Measurements from ENCODE around the gene PCED1B. TPM values are rescaled to one million over a fixed set of nuclear protein-coding genes. Genes with fewer than 3 reads are reported as not detected.

The PCED1B gene
- total RNA-seq, 1 donor = 10.0 TPM

- peaks cover 30% of the 10 kb centered on the region for H3K4me1 ChIP-seq (ENCODE audit: insufficient read depth, low read length)
- no peak overlapping the region for H3K4me3 ChIP-seq (ENCODE audit: low read length)
- no peaks in the 10 kb centered on the region for H3K9me3 ChIP-seq (ENCODE audit: low read depth, low read length)
- peaks cover 6% of the 10 kb centered on the region for H3K27me3 ChIP-seq (ENCODE audit: insufficient read depth, low read length)
Measured at GRCh38 chr12:47078086-47078395, 1.4 kb upstream of the PCED1B start.

DNA sequence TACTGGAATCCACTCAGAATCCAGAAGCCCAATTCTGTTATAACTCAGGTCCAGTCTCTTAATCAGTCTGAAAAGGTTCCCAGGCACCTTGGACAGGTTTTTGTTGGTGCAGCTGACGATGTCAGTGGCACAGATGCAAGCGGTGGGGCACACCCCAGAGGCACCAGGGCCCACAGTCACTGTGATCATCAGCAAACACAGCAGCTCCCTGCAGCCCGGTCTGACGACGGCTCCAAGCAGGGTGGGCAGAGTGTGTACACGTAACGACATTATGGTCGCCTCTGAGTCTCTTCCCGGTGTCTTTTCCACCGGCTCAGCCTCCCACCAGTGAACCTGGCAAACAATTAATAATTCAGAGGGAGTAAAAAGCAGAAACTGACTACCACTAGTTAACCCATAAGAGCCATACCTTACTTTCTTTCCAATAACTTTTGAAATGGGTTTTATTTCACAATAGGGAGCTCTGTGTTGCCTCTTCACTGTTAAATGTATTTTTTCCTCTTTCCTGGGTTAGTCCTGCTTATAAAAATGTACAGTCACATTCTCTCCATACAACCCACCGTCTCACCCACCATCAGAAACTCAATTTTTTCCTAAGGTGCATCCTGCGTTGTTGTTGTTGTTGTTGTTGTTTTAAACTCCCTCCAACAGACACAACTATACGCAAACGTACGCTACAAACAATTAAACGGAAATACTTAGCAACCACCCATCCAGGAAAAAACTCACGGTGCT is 521 bp upstream of the PCED1B start:
- Histone ChIP-seq H3K4me3 (ENCODE audit: low read length) (peak overlapping the region; percentile 66), H3K4me1 (ENCODE audit: insufficient read depth, low read length) (peaks cover 37% of the 10 kb centered on the region), H3K9me3 (ENCODE audit: low read depth, low read length) (no peaks in the 10 kb centered on the region), H3K27me3 (ENCODE audit: insufficient read depth, low read length) (peaks cover 6% of the 10 kb centered on the region)

DNA sequence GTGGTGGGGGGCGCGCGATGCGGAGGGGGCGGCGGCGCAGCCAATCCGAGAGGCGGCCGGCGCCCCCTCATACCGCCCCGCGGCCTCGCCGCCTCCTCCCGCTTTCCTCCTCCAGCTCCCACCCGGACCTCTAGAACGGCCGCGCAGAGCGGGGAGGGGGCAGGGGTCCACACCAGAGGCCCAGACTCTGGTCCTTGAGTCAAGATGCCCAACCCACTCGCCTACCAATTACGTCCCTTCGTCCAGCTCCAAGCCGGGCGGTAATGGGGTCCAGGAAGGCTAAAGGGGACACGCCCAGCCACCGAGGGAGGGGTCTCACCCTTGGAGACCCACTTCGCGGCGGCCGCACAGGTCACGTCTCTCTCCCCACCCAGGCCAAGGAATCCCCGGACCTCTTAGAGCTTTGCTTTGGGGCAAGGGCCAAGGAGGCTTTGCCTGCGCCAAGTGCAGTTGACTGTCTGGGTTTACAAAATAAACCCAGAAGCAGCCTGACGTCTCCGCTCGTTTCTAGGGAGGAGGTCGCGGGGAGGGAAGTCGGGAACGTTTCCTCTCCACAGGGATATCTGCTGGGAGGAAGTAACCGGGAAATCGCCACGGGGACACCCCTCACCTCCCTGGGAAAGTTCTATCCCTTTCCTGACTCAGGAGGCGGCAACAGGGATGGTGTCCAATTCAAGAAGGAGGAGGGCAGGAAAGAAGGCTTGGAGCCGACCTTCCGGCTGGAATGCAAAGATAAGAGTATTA is 732 bp downstream of the PCED1B start:
- Histone ChIP-seq H3K4me1 (ENCODE audit: insufficient read depth, low read length) (peaks cover 46% of the 10 kb centered on the region), H3K4me3 (ENCODE audit: low read length) (peak overlapping the region; percentile 66), H3K27me3 (ENCODE audit: insufficient read depth, low read length) (peaks cover 6% of the 10 kb centered on the region), H3K9me3 (ENCODE audit: low read depth, low read length) (no peaks in the 10 kb centered on the region)

GRCh38 chr12:47080725-47081502 is 1.5 kb downstream of the PCED1B start:
- peaks cover 6% of the 10 kb centered on the region for H3K27me3 ChIP-seq (ENCODE audit: insufficient read depth, low read length)
- peaks cover 51% of the 10 kb centered on the region for H3K4me1 ChIP-seq (ENCODE audit: insufficient read depth, low read length)
- H3K4me3 ChIP-seq (ENCODE audit: low read length) = peak overlapping the region; percentile 66
- no peaks in the 10 kb centered on the region for H3K9me3 ChIP-seq (ENCODE audit: low read depth, low read length)

DNA sequence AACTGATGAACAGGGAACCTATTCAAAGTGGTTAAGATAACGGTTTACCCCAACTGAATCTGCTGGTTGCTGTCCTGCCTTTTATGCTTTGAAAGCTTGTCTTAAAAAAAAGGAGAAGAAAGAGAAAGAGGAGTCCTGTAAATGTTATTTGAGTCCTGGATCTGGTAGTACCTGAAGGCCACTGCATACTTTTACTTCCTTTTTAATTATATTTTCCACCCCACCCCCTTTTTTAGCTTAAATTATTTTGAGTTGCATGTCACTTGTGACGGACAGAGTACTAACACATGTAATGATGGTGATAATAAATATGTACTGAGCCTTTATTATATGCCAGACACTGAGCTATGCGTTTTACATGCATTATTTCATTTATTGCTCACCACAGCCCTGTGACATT is 2.9 kb downstream of the PCED1B start:
- no peak overlapping the region for H3K4me3 ChIP-seq (ENCODE audit: low read length)
- no peaks in the 10 kb centered on the region for H3K9me3 ChIP-seq (ENCODE audit: low read depth, low read length)
- H3K27me3 ChIP-seq (ENCODE audit: insufficient read depth, low read length) = peaks cover 6% of the 10 kb centered on the region
- peaks cover 54% of the 10 kb centered on the region for H3K4me1 ChIP-seq (ENCODE audit: insufficient read depth, low read length)

DNA sequence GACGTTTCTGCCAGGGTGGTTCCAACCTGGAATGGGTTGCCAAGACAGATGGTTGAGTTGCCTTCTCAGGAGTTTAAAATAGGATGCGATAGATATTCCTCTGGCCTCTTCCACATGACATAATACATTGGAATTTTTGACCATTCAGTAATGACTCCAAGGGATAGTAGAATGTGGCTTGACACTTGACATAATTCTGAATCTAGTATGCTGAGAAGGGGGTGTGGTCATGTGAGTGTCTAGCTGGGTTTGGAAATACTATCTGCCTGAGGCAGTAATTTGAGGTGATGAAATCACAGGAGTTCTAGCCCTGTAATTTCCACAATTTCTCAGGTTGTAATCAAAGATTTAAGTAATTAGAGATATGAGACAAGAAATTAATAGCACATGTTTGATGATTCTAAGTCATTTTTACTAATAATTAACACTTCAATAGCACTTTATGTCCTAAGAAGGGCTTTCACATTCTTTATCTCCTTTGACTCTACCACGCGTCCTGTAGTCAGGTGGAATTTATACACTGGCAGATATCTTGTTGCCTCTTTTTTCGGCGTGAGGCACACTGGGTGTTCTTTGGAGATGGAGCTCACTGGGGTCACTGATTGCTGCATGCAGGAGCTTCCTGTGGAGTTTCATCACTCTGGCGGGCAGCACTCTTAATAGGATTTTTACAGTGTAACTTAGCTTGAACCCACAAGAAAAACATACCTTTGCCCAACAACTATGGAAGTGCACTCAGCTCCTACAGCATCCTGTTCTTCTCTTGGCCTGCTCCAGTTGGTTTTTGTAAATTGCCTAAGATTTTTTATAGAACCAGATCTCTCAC is 3.6 kb downstream of the PCED1B start:
- H3K4me3 ChIP-seq (ENCODE audit: low read length) = no peak overlapping the region

DNA sequence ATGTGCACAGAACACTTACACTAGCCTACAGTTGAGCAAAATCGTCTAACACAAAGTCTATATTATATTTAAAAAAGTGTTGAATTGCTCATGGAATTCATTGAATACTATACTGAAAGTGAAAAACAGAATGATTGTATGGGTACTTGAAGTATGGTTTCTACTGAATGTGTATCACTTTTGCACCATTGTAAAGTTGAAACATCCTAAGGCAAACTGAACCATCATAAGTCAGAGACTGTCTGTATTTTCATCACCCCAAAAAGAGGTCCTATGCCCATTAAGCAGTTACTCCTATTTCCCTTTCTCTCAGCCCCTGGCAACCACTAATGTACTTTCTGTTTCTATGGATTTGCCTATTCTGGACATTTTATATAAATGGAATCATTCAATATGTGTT is 4.8 kb downstream of the PCED1B start:
- Histone ChIP-seq H3K4me3 (ENCODE audit: low read length) (no peak overlapping the region), H3K4me1 (ENCODE audit: insufficient read depth, low read length) (peaks cover 46% of the 10 kb centered on the region), H3K27me3 (ENCODE audit: insufficient read depth, low read length) (no peaks in the 10 kb centered on the region)

More for the DNA sequence above, 3.6 kb downstream of the PCED1B start:
- peaks cover 6% of the 10 kb centered on the region for H3K27me3 ChIP-seq (ENCODE audit: insufficient read depth, low read length)
- H3K9me3 ChIP-seq (ENCODE audit: low read depth, low read length) = no peaks in the 10 kb centered on the region
- peaks cover 54% of the 10 kb centered on the region for H3K4me1 ChIP-seq (ENCODE audit: insufficient read depth, low read length)

GRCh38 chr12:47085815-47086252 is 6.4 kb downstream of the PCED1B start:
- Histone ChIP-seq H3K4me3 (ENCODE audit: low read length) (no peak overlapping the region), H3K4me1 (ENCODE audit: insufficient read depth, low read length) (peaks cover 39% of the 10 kb centered on the region), H3K9me3 (ENCODE audit: low read depth, low read length) (peaks cover 6% of the 10 kb centered on the region), H3K27me3 (ENCODE audit: insufficient read depth, low read length) (no peaks in the 10 kb centered on the region)

More for the DNA sequence above, 4.8 kb downstream of the PCED1B start:
- no peaks in the 10 kb centered on the region for H3K9me3 ChIP-seq (ENCODE audit: low read depth, low read length)

- Histone ChIP-seq H3K9me3 (ENCODE audit: low read depth, low read length) (peaks cover 8% of the 10 kb centered on the region), H3K27me3 (ENCODE audit: insufficient read depth, low read length) (no peaks in the 10 kb centered on the region), H3K4me1 (ENCODE audit: insufficient read depth, low read length) (peaks cover 32% of the 10 kb centered on the region), H3K4me3 (ENCODE audit: low read length) (no peak overlapping the region)
Measured at GRCh38 chr12:47087088-47087688, 7.8 kb downstream of the PCED1B start.

- H3K9me3 ChIP-seq (ENCODE audit: low read depth, low read length) = peaks cover 8% of the 10 kb centered on the region
- peaks cover 21% of the 10 kb centered on the region for H3K4me1 ChIP-seq (ENCODE audit: insufficient read depth, low read length)
- no peak overlapping the region for H3K4me3 ChIP-seq (ENCODE audit: low read length)
- no peaks in the 10 kb centered on the region for H3K27me3 ChIP-seq (ENCODE audit: insufficient read depth, low read length)
Measured at GRCh38 chr12:47088021-47088944, 8.9 kb downstream of the PCED1B start.

DNA sequence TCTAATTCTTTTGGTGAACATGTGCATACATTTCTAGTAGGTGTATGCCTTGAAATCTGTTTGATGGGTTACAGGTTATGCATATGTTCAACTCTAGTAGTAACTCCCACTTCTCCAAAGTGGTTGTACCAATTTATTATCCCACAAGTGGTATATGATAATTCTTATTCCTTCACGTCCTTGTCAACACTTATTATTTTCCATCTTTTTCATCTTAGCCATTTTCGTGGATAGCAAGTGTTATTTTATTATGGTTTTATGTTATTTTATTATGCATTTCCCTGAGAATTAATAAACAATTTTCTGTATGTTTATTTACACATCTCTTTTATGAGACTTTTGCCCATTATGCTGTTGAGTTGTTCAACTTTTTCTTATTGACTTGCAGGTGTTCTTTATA is 11.6 kb downstream of the PCED1B start:
- peaks cover 8% of the 10 kb centered on the region for H3K9me3 ChIP-seq (ENCODE audit: low read depth, low read length)
- H3K4me1 ChIP-seq (ENCODE audit: insufficient read depth, low read length) = peaks cover 2% of the 10 kb centered on the region
- H3K27me3 ChIP-seq (ENCODE audit: insufficient read depth, low read length) = no peaks in the 10 kb centered on the region
- H3K4me3 ChIP-seq (ENCODE audit: low read length) = no peak overlapping the region

GRCh38 chr12:47094804-47095203 is 15.4 kb downstream of the PCED1B start:
- Histone ChIP-seq H3K4me1 (ENCODE audit: insufficient read depth, low read length) (no peaks in the 10 kb centered on the region), H3K9me3 (ENCODE audit: low read depth, low read length) (peaks cover 8% of the 10 kb centered on the region), H3K4me3 (ENCODE audit: low read length) (no peak overlapping the region)

DNA sequence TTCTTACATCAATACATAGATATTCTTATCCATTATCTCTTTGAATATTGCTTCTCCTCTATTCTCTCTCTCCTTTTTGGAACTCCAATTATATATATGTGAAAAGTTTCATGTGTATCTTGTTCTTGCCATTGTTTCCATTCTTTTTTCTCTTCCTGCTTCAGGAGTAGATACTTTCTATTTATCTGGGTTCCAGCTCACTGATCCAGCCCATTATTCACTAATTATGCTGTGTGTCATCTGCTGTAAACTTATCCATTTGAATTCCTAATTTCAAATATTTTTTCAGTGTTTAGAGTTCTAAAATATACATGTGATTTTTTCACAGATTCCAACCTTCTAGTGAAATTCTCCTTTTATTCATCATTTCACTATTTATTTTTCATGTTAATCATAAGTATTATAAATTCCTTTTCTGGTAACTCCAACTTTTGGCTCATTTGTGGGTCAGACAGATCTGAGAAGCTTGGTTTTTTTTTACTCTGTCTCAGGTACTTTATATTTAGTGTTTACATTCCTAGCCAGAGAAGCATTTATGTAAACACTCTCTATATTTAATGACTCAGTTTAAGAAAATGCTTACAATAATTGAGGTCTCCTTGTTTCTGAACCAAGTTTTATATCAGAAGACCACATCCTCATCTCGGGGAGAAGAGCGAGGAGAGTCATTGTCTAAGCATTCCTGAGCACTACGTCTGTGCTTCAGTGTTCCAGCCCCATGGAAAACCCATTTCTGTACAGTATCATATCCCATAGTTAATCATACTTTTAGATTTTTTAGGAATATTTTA is 16.2 kb downstream of the PCED1B start:
- Histone ChIP-seq H3K9me3 (ENCODE audit: low read depth, low read length) (peaks cover 4% of the 10 kb centered on the region), H3K27me3 (ENCODE audit: insufficient read depth, low read length) (no peaks in the 10 kb centered on the region), H3K4me1 (ENCODE audit: insufficient read depth, low read length) (no peaks in the 10 kb centered on the region), H3K4me3 (ENCODE audit: low read length) (no peak overlapping the region)

More at GRCh38 chr12:47094804-47095203, 15.4 kb downstream of the PCED1B start:
- no peaks in the 10 kb centered on the region for H3K27me3 ChIP-seq (ENCODE audit: insufficient read depth, low read length)
